ENCODE results near the gene FAM3B. TPM values are rescaled to one million over a fixed set of nuclear protein-coding genes. Genes with fewer than 3 reads are reported as not detected.

FAM3B gene
- total RNA-seq, 1 experiment from 2014 or later: 0.71 TPM

DNA sequence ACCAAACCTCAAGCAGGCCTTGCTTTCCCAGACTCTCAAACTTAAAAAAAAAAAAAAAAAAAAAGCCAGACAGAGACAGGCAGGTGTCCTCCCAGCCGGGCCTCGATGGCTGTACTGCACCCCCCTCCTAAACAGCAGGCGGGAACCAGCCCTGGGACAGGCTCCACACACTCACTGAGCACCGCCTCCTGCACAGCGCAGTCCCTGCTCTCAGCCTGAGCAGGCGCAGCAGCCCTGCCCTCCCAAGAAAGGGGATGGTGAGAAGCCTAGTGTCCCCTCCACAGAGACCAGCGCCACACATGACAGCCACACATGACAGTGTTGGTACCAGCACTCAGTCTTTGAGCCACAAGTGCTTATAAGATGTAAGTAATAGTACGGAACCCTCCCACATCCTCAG is 57.2 kb downstream of the FAM3B start:
- TF ChIP-seq, protein P1, sequence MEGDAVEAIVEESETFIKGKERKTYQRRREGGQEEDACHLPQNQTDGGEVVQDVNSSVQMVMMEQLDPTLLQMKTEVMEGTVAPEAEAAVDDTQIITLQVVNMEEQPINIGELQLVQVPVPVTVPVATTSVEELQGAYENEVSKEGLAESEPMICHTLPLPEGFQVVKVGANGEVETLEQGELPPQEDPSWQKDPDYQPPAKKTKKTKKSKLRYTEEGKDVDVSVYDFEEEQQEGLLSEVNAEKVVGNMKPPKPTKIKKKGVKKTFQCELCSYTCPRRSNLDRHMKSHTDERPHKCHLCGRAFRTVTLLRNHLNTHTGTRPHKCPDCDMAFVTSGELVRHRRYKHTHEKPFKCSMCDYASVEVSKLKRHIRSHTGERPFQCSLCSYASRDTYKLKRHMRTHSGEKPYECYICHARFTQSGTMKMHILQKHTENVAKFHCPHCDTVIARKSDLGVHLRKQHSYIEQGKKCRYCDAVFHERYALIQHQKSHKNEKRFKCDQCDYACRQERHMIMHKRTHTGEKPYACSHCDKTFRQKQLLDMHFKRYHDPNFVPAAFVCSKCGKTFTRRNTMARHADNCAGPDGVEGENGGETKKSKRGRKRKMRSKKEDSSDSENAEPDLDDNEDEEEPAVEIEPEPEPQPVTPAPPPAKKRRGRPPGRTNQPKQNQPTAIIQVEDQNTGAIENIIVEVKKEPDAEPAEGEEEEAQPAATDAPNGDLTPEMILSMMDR (IDR thresholded peaks at IDR 0.05; ENCODE audit: unreplicated experiment): no peak
- CTCF ChIA-PET: no interaction called here
- H3K4me3 Mint-ChIP-seq (ENCODE audit: low read depth, unreplicated experiment): no peak overlapping the region
- no peaks in the 10 kb centered on the region for H3K36me3 Mint-ChIP-seq (ENCODE audit: insufficient read depth, unreplicated experiment)
- H3K4me1 Mint-ChIP-seq (ENCODE audit: low read depth, unreplicated experiment): no peaks in the 10 kb centered on the region
- intact Hi-C loops (cut with micrococcal nuclease; ENCODE audit: unreplicated experiment): no loop called here
- peaks cover 8% of the 10 kb centered on the region for H3K27me3 Mint-ChIP-seq (ENCODE audit: unreplicated experiment)
- DNase-seq: no peak
- no peaks in the 10 kb centered on the region for H3K9me3 Mint-ChIP-seq (ENCODE audit: low read depth, unreplicated experiment)
- no TSS peak for BruUV-seq (replicated peaks)
- no peak overlapping the region for H3K27ac Mint-ChIP-seq (ENCODE audit: unreplicated experiment)

DNA sequence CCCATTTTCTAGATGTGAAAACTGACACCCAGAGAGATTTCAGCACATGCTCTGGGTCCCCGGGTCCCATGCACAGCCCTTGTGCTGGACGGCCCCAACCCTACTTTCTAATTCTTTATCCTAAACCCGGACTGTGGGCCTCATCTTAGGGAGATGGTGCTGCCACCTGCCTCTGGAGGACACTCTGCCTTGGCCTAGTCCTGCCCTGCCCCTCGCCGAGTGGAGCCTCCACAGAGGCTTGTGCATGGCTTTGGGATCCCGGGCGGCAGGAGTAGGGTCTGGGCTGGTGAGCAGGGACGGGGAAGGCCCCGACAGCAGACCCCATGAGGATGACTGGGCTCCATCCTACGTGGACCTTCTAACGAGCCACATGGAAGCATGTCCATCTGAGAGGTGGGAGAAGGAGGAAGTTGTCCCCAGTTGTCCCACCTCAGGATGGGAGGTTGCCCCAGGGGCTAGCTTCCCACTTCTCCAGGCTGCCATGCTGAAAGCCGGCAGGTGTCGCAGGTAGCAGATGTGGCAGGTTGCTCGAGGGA is 57.6 kb downstream of the FAM3B start:
- no peak for DNase-seq
- BruUV-seq (replicated peaks): no TSS peak
- H3K27me3 Mint-ChIP-seq (ENCODE audit: unreplicated experiment): peaks cover 8% of the 10 kb centered on the region
- CTCF ChIA-PET: no interaction called here
- H3K4me1 Mint-ChIP-seq (ENCODE audit: low read depth, unreplicated experiment): no peaks in the 10 kb centered on the region
- no peaks in the 10 kb centered on the region for H3K36me3 Mint-ChIP-seq (ENCODE audit: insufficient read depth, unreplicated experiment)
- TF ChIP-seq, protein P1 (IDR thresholded peaks at IDR 0.05; ENCODE audit: unreplicated experiment): no peak
- intact Hi-C loops (cut with micrococcal nuclease; ENCODE audit: unreplicated experiment): no loop called here
- H3K27ac Mint-ChIP-seq (ENCODE audit: unreplicated experiment): no peak overlapping the region
- no peak overlapping the region for H3K4me3 Mint-ChIP-seq (ENCODE audit: low read depth, unreplicated experiment)
- no peaks in the 10 kb centered on the region for H3K9me3 Mint-ChIP-seq (ENCODE audit: low read depth, unreplicated experiment)

- H3K36me3 Mint-ChIP-seq (ENCODE audit: insufficient read depth, unreplicated experiment): no peaks in the 10 kb centered on the region
- TF ChIP-seq, protein P1 (IDR thresholded peaks at IDR 0.05; ENCODE audit: unreplicated experiment): no peak
- no peak for DNase-seq
- H3K4me1 Mint-ChIP-seq (ENCODE audit: low read depth, unreplicated experiment): no peaks in the 10 kb centered on the region
- no peak overlapping the region for H3K4me3 Mint-ChIP-seq (ENCODE audit: low read depth, unreplicated experiment)
- H3K9me3 Mint-ChIP-seq (ENCODE audit: low read depth, unreplicated experiment): no peaks in the 10 kb centered on the region
- H3K27ac Mint-ChIP-seq (ENCODE audit: unreplicated experiment): no peak overlapping the region
- H3K27me3 Mint-ChIP-seq (ENCODE audit: unreplicated experiment): peaks cover 11% of the 10 kb centered on the region
- intact Hi-C loops (cut with micrococcal nuclease; ENCODE audit: unreplicated experiment): no loop called here
- CTCF ChIA-PET: no interaction called here
- no TSS peak for BruUV-seq (replicated peaks)
Measured at GRCh38 chr21:41374867-41375533, 58.4 kb downstream of the FAM3B start.

DNA sequence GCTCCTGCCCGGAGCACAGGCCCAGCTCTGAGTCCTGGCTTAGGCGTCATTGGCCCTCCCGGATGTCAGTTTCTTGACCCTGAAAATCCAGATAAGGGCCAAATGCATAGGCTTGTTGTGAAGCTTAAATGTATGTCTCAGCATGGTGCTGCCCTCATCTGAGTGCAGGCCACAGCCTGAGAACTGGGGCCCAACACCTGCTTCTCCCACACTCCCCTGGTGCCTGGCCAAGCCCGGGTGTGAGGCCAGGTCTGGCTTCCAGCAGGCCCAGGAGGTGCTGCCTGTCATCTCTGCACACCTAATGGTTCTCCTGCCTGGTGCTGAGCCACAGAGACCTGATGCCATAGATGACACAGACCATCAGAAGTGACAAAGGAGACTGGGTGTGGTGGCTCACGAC is 59.3 kb downstream of the FAM3B start:
- H3K4me1 Mint-ChIP-seq (ENCODE audit: low read depth, unreplicated experiment): no peaks in the 10 kb centered on the region
- H3K36me3 Mint-ChIP-seq (ENCODE audit: insufficient read depth, unreplicated experiment): no peaks in the 10 kb centered on the region
- peaks cover 19% of the 10 kb centered on the region for H3K27me3 Mint-ChIP-seq (ENCODE audit: unreplicated experiment)
- CTCF ChIA-PET: no interaction called here
- intact Hi-C loops (cut with micrococcal nuclease; ENCODE audit: unreplicated experiment): no loop called here
- no peak overlapping the region for H3K27ac Mint-ChIP-seq (ENCODE audit: unreplicated experiment)
- TF ChIP-seq, protein P1 (IDR thresholded peaks at IDR 0.05; ENCODE audit: unreplicated experiment): no peak
- no TSS peak for BruUV-seq (replicated peaks)
- H3K9me3 Mint-ChIP-seq (ENCODE audit: low read depth, unreplicated experiment): no peaks in the 10 kb centered on the region
- H3K4me3 Mint-ChIP-seq (ENCODE audit: low read depth, unreplicated experiment): no peak overlapping the region
- DNase-seq: no peak
